ENCODE measurements around the gene EIF3K. TPM values are rescaled to one million over a fixed set of nuclear protein-coding genes. Genes with fewer than 3 reads are reported as not detected.

EIF3K gene
- polyA plus RNA-seq, 1 experiment, result 357 TPM

- Histone ChIP-seq H3K36me3 (ENCODE audit: control insufficient read depth, insufficient read depth, low read length) (peaks cover 13% of the 10 kb centered on the region), H3K4me3 (ENCODE audit: low read depth, low read length) (no peak overlapping the region), H3K27me3 (ENCODE audit: control insufficient read depth, insufficient read depth, low read length) (no peaks in the 10 kb centered on the region)
- ChIA-PET CTCF (interaction anchor here (0.6 to 6.8 kb wide), 22 partner anchors 8 to 296 kb away, joined by 3 to 49 read pairs (median 4); partner anchors contain the start of genes ACTN4, EIF3K, FAM98C and MAP4K1), POLR2A (no interaction called here)
- no peak for DNase-seq (ENCODE audit: low read depth)
- TF ChIP-seq CTCF (IDR thresholded peaks at IDR 0.05; ENCODE audit: insufficient read depth, low read depth, low read length), result no peak
These were observed 16.8 kb downstream of the EIF3K start for GRCh38 chr19:38635483-38636399.

DNA sequence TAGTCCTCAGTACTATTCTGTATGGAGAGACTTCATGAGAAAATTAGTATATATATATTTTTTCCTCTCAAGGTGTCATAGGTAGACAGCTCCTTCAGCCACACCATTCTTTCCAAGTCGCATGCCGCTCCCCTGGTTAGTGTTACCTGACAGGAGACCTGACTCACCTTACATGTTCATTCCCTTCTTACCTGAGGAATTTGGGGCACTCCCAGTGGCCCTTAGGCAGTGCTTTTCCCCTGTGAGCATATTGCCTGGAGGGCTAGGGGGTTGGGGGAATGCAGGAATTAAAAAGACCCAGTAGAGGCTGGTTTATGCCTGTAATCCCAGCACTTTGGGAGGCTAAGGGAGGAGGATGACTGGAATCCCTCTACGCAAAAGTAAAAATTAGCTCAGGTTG, 19.5 kb downstream of the EIF3K start:
- H3K4me3 ChIP-seq (ENCODE audit: low read depth, low read length), result no peak overlapping the region
- CTCF ChIA-PET, result interaction anchor here (1.0 to 6.8 kb wide), 4 partner anchors 9 to 235 kb away, joined by 3 to 47 read pairs (median 3); partner anchors contain the start of genes ACTN4 and FAM98C
- POLR2A ChIA-PET, result no interaction called here
- no peak for DNase-seq (ENCODE audit: low read depth)
- H3K36me3 ChIP-seq (ENCODE audit: control insufficient read depth, insufficient read depth, low read length), result peaks cover 8% of the 10 kb centered on the region
- TF ChIP-seq CTCF (IDR thresholded peaks at IDR 0.05; ENCODE audit: insufficient read depth, low read depth, low read length), result no peak
- no peaks in the 10 kb centered on the region for H3K27me3 ChIP-seq (ENCODE audit: control insufficient read depth, insufficient read depth, low read length)

GRCh38 chr19:38639679-38640078, 20.7 kb downstream of the EIF3K start:
- POLR2A ChIA-PET, result no interaction called here

DNA sequence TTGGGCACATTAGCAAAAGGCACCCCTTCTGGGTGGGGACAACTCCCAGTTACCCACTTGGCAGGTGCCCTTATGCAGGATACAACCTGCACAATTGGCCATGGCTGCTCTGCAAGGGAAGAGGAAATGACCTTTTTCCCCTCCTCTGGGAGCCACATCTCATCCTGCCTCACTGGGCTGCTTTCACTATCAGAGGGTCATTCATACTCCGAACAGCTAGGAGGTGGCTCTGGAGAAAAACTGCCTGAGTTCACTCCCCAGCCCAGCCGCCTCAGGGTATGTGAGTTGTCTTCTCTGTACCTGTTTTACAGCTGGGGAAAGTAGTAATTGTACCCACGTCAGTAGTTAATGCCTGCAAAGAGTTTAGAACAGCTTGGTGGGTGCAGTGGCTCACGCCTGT, 21.4 kb downstream of the EIF3K start:
- H3K36me3 ChIP-seq (ENCODE audit: control insufficient read depth, insufficient read depth, low read length), result peaks cover 4% of the 10 kb centered on the region; the same call in 1 of the 2 replicates
- CTCF ChIA-PET, result interaction anchor here (0.6 kb wide), 1 partner anchor 379 kb away, joined by 3 read pairs; no protein-coding TSS in a partner anchor
- no peaks in the 10 kb centered on the region for H3K27me3 ChIP-seq (ENCODE audit: control insufficient read depth, insufficient read depth, low read length)
- POLR2A ChIA-PET, result no interaction called here
- no peak for DNase-seq (ENCODE audit: low read depth)
- H3K4me3 ChIP-seq (ENCODE audit: low read depth, low read length), result no peak overlapping the region
- no peak for TF ChIP-seq CTCF (IDR thresholded peaks at IDR 0.05; ENCODE audit: insufficient read depth, low read depth, low read length)

More at GRCh38 chr19:38639679-38640078, 20.7 kb downstream of the EIF3K start:
- Histone ChIP-seq H3K27me3 (ENCODE audit: control insufficient read depth, insufficient read depth, low read length) (no peaks in the 10 kb centered on the region), H3K4me3 (ENCODE audit: low read depth, low read length) (no peak overlapping the region), H3K36me3 (ENCODE audit: control insufficient read depth, insufficient read depth, low read length) (peaks cover 8% of the 10 kb centered on the region)
- CTCF ChIA-PET, result interaction anchor here (0.7 to 1.0 kb wide), 2 partner anchors 10 to 237 kb away, joined by 3 to 5 read pairs; partner anchors contain the start of gene FAM98C
- TF ChIP-seq CTCF (IDR thresholded peaks at IDR 0.05; ENCODE audit: insufficient read depth, low read depth, low read length), result no peak
- DNase-seq (ENCODE audit: low read depth), result no peak

DNA sequence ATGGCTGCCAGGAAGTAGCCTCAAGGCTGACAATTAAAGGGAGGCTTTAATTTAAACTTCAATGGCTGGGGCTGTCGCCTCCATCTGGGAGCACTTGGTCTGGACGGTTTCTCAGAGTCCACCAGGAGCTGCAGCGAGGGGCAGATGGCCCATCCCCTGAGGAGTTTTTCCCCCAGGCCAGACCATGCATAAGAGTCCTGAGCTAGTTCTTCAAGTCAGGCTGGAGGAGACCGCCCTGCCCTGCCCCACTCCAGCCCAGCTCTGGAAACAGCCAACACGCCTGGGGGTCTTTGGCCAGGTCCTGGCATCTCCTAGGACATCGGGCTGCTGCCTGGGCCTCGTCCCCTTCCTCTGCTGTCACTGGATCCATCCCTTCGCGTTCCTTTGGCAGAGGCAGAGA, 23.2 kb downstream of the EIF3K start:
- TF ChIP-seq CTCF (IDR thresholded peaks at IDR 0.05; ENCODE audit: insufficient read depth, low read depth, low read length), result no peak
- H3K4me3 ChIP-seq (ENCODE audit: low read depth, low read length), result no peak overlapping the region
- H3K36me3 ChIP-seq (ENCODE audit: control insufficient read depth, insufficient read depth, low read length), result no peaks in the 10 kb centered on the region
- no peaks in the 10 kb centered on the region for H3K27me3 ChIP-seq (ENCODE audit: control insufficient read depth, insufficient read depth, low read length)
- CTCF ChIA-PET, result interaction anchor here (0.9 to 6.1 kb wide), 3 partner anchors 6 to 239 kb away, joined by 3 to 49 read pairs (median 5); partner anchors contain the start of gene FAM98C
- no peak for DNase-seq (ENCODE audit: low read depth)
- POLR2A ChIA-PET, result no interaction called here

Measured in BJ (cell line).